ENCODE measurements around the gene BCL2. TPM values are rescaled to one million over a fixed set of nuclear protein-coding genes. Genes with fewer than 3 reads are reported as not detected.
"Not testable (repeated sequence)": the region's sequence is repeated elsewhere in the genome, so short reads cannot be mapped to it uniquely, and the experiment has no call there.

BCL2 gene
- total and polyA plus RNA-seq, 3 donors from 2014 or later: 6.3 to 20.8 (median 16.0) TPM

GRCh38 chr18:63197246-63197869, 122.2 kb downstream of the BCL2 start:
- H3K9me3 ChIP-seq: no peaks in the 10 kb centered on the region
- no peak overlapping the region for H3K4me3 ChIP-seq
- H3K36me3 ChIP-seq (ENCODE audit: low read depth, missing control alignments): no peaks in the 10 kb centered on the region
- H3K27me3 ChIP-seq: no peaks in the 10 kb centered on the region
- DNase-seq: no peak
- no peaks in the 10 kb centered on the region for H3K4me1 ChIP-seq
- WGBS, 2 donors: 55 to 56% methylated on average over 8 of the region's 8 CpGs
- TF ChIP-seq CTCF (IDR thresholded peaks at IDR 0.05) (no peak), POLR2A (IDR thresholded peaks at IDR 0.05) (no peak)
- H3K27ac ChIP-seq: no peak overlapping the region
- intact Hi-C loops (cut with DNase I; ENCODE audit: low total_unique reads): no loop called here

GRCh38 chr18:63195326-63196159, 124.0 kb downstream of the BCL2 start:
- H3K36me3 ChIP-seq (ENCODE audit: low read depth, missing control alignments): no peaks in the 10 kb centered on the region
- no peaks in the 10 kb centered on the region for H3K27me3 ChIP-seq
- no peaks in the 10 kb centered on the region for H3K4me1 ChIP-seq
- no peak overlapping the region for H3K4me3 ChIP-seq
- no peak for DNase-seq
- intact Hi-C loops (cut with DNase I; ENCODE audit: low total_unique reads): no loop called here
- WGBS, 2 donors: 94 to 96% methylated on average over 4 of the region's 4 CpGs
- H3K9me3 ChIP-seq: no peaks in the 10 kb centered on the region
- no peak overlapping the region for H3K27ac ChIP-seq
- TF ChIP-seq POLR2A (IDR thresholded peaks at IDR 0.05) (no peak), CTCF (IDR thresholded peaks at IDR 0.05) (no peak)

GRCh38 chr18:63192885-63193349, 126.7 kb downstream of the BCL2 start:
- Histone ChIP-seq H3K9me3 (no peaks in the 10 kb centered on the region), H3K27ac (no peak overlapping the region), H3K36me3 (ENCODE audit: low read depth, missing control alignments) (no peaks in the 10 kb centered on the region), H3K27me3 (no peaks in the 10 kb centered on the region), H3K4me1 (no peaks in the 10 kb centered on the region), H3K4me3 (no peak overlapping the region)
- TF ChIP-seq POLR2A (IDR thresholded peaks at IDR 0.05): no peak
- WGBS, 2 donors: 72 to 76% methylated on average over 3 of the region's 3 CpGs
- intact Hi-C loops (cut with DNase I; ENCODE audit: low total_unique reads): no loop called here
- no peak for DNase-seq

DNA sequence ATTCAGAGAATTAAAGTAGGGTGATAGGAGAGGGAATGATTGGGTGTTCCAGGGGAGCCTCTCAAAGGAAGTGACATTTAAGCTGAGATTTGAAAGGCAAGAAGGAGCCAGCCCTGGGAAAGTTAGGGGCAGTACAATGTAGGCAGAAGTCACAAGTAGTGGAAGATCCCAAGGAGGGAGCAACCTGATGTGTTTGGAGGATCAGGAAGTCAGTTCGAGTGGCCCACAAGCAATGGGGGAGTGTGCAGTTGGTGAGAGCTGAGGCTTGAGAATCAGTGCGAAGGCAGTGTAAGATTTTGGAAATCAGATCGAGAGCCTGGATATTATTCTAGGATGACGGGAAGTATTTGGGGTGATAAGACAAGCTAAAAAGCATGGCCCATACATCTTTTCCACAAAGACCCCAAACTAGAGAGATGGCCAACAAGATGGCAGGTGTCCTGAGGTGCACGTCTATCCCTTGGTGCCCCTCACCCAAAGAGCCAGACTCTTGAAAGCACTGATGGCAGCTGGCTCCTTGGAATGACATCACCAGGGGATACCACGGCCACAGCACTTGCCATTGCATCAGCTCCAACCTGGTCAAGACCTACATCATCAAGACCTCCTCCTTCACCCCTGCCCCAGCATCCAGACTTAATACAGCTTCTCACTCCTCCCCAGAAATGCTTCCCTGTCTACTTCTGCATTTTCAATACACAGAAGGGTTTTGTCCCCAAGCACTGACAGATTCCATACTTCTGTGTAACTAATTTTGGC, 127.3 kb downstream of the BCL2 start:
- no peaks in the 10 kb centered on the region for H3K27me3 ChIP-seq
- DNase-seq: no peak
- H3K9me3 ChIP-seq: no peaks in the 10 kb centered on the region
- intact Hi-C loops (cut with DNase I; ENCODE audit: low total_unique reads): no loop called here
- TF ChIP-seq POLR2A (IDR thresholded peaks at IDR 0.05) (no peak), CTCF (IDR thresholded peaks at IDR 0.05) (no peak)
- WGBS, 2 donors: 93 to 95% methylated on average over 5 to 6 of the region's 6 CpGs
- no peaks in the 10 kb centered on the region for H3K36me3 ChIP-seq (ENCODE audit: low read depth, missing control alignments)
- no peak overlapping the region for H3K4me3 ChIP-seq
- no peak overlapping the region for H3K27ac ChIP-seq
- H3K4me1 ChIP-seq: peaks cover 3% of the 10 kb centered on the region

DNA sequence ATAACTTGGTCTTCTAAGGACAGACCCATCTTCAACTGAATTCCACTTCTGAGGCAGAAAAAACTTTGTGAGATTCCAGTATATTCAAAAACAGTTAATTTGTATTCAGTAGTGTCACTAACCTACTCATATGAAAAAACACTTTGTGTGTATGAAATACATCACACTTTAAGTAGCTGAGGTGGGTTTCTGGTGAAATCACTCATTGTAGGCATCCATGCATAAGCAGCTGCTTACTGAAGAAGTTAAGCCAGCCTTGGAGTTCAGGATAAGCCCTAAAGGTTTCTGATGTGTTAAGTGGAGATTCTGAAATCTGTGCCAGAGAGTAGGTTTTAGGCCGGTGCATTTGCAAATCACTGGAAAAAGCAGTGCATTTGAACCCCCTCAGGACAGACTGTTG, 128.2 kb downstream of the BCL2 start:
- Histone ChIP-seq H3K4me3 (no peak overlapping the region), H3K9me3 (no peaks in the 10 kb centered on the region), H3K4me1 (peaks cover 7% of the 10 kb centered on the region), H3K27ac (no peak overlapping the region), H3K27me3 (no peaks in the 10 kb centered on the region), H3K36me3 (ENCODE audit: low read depth, missing control alignments) (no peaks in the 10 kb centered on the region)
- TF ChIP-seq POLR2A (IDR thresholded peaks at IDR 0.05) (no peak), CTCF (IDR thresholded peaks at IDR 0.05) (no peak)
- 78 to 79% methylated on average over 1 of the region's 1 CpG for WGBS, 2 donors
- intact Hi-C loops (cut with DNase I; ENCODE audit: low total_unique reads): no loop called here
- DNase-seq: no peak

DNA sequence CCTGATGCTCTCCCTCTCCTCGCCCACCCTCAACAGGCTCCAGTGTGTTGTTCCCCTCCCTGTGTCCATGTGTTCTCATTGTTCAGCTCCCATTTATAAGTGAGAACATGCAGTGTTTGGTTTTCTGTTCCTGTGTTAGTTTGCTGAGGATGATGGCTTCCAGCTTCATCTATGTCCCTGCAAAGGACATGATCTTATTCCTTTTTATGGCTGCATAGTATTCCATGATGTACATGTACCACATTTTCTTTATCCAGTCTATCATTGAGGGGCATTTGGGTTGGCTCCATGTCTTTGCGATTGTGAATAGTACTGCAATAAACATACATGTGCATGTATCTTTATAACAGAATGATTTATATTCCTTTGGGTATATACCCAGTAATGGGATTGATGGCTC, 128.7 kb downstream of the BCL2 start:
- intact Hi-C loops (cut with DNase I; ENCODE audit: low total_unique reads); H3K9me3 ChIP-seq; DNase-seq; H3K36me3 ChIP-seq (ENCODE audit: low read depth, missing control alignments); H3K27me3 ChIP-seq; H3K4me1 ChIP-seq; H3K27ac ChIP-seq; H3K4me3 ChIP-seq: not testable (repeated sequence)
- 87 to 96% methylated on average over 2 of the region's 2 CpGs for WGBS, 2 donors
